NCI-H2171 (cell line): ENCODE results near the gene REV3L.

ENCODE experiments used
- DNase-seq: peaks from one replicate; lab custom pipeline; 2025; lab: John Stamatoyannopoulos, UW

The REV3L gene

DNA sequence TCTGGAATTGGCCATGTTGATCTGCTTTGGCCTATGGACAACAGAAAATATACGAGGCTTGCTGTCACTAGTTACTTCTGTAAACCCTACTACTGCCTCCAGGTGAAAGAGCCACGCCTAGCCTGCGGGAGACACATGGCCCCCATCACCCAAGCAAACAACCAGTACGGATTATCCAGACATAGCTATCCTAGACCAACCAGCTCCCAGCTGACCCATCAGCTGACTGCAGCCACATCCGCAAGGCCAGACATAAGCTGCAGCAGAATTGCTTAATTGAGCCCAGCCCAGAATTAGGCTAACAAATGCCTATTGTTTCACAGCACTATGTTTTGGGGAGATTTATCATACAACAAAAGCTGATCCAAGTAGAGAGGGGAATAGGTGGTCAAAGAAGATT lies 13.5 kb downstream of the REV3L start:
- DNase-seq, result no peak

DNA sequence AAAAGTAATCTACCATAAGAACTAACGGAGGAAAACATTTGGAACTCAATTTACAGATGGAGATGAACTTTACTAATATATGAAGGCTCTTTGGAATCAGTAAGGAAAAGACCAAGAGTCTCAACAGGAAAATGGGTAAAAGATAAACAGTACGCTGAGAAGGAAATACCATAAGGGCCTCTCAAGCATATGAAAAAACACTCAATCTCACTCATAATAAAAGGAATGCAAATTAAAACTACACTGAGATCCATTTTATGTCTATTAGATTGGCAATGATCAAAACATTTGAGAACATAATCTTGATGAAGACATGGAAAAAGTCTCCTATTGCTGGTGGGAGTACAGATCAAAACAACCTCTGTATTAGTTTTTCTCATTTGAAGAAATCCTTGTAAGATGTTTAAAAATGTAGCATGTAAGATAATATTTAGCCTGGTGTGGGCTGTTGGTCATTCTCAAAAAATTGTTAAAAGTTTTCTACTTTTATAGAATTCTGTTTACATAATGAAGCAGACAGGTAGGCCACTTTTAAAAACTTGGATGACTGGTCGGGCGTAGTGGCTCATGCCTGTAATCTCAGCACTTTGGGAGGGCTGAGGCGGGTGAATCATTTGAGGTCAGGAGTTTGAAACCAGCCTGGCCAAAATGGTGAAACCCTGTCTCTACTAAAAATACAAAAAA lies 14.5 kb downstream of the REV3L start:
- no peak for DNase-seq

DNA sequence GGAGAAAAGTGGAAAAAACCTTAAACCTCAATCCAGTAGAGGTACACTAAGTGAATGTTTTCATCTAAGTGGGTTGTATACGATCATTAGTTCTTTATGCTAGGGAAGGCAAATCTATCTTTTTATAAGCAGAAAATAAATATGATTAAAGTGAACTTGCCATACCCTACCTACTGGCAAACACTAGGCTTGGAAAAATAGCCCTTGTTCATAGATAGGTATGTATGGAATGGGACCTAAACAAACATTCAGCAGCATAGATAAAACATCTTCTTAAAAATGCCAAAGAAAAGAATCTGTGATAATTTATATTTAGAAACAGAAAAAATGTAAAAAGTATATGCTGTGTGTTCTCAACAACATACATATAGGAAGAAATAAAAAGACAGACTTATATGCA lies 18.8 kb downstream of the REV3L start:
- DNase-seq, result no peak

DNA sequence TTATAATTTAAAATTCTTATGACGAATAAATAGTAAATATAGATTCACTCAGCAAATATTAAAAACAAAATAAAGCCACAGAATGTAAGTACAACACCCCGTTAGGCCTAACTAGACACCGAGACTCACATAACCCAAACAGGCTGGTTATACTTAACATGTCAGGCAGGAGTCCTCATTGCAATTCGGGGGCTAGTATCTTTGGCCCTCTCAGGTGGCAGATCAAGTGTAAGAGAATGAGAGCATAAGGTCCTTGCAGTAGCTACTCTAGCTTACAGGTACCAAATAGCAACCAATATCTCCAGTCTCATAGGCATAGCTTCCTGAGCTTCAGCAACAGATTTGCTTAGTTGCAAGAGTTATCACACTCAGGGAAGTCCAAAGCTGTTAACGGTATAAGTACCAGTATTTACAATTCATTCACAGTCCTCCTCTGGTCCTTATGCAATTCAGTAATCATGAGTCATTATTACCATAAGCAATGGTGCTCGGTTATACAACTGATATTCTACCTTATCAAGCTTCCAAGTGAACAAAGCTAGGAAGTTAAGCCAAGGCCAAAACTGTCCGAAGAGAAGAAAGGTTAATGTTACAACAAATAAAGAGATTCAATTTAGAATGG lies 20.1 kb downstream of the REV3L start:
- DNase-seq, result no peak

DNA sequence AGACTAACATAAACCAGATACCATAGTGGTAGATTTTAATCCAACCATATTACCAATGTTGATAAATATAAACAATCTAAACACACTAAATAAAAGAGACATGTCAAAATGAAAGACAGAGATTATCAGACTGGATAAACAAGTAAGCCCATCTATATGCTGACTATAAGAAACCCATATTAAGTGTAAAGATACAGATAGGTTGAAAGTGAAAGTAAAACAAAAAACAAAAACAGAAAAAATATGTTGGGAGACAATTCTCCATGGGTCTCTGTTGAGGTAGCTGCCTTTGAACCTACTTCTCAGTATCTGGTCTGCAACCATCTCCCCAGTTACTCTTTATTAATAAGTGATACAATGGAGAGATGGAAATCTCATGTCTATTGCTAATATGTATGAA lies 21.2 kb downstream of the REV3L start:
- no peak for DNase-seq

DNA sequence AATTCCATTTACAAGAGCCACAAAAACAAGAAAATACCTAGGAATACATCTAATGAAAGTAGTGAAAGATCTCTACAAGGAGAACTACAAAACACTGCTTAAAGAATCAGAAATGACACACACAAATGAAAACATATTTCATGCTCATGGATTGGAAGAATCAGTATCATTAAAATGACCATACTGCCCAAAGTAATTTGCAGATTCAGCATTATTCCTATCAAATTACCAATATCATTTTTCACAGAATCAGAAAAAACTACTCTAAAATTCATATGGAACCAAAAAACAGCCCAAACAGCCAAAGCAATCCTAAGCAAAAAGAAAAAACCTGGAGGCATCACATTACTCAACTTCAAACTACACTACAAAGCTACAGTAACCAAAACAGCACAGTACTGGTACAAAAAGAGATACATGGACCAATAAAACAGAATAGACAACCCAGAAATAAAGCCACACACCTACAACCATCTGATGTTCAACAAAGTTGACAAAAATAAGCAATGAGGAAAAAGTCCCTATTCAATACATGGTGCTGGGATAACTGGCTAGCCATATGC lies 24.3 kb downstream of the REV3L start:
- no peak for DNase-seq

DNA sequence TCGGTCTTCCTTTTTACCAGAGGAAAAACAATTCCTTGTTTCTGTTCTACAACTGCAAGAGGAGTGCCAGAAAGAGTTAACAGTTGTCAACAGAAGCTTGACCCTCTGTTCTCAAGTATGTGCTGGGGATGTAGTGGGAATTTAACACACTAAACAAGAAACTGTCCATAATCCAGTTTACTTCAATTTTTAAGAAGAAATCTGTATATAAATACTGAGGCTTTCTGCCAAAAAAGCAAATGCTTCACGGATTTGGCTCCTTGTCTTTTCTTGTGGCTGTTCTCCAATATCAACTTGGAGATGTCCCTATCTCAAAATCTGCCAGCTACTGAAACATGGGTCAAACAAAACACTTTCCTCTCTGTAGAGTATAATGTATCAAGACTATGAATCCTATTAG lies 26.8 kb downstream of the REV3L start:
- no peak for DNase-seq

DNA sequence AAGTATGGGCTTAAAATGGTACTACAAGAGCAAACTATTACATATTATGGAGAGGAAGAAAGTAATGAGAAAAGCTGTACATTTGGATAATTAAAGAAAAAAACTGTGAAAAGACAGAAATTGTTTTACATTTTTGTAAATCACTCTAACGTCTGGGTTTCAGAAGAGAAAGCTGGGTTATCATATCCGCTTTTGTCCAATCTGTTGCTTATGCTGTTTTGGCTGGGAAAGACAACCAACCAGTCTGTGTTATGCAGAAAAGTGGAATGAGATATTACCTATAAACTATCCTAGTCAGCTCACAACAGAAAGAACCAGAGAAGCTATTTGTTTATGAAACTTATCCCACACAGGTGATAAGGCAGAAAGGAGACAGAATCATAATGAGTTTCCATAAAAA lies 32.4 kb downstream of the REV3L start:
- DNase-seq, result no peak

DNA sequence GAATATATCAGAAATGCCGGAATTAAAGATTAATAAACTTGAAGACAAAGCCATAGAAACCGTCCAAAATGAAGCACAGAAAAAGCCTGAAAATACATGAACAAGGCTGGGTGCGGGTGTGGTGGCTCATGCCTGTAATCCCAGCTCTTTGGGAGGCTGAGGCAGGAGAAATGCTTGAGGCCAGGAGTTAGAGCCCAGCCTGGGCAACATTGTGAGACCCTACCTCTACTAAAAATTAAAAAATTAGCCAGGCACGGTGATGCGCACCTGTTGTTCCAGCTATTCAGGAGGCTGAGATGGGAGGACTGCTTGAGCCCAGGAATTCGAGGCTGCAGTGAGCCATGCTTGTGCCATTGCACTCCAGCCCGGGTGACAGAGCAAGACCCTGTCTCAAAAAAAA lies 32.9 kb downstream of the REV3L start:
- DNase-seq, result no peak

DNA sequence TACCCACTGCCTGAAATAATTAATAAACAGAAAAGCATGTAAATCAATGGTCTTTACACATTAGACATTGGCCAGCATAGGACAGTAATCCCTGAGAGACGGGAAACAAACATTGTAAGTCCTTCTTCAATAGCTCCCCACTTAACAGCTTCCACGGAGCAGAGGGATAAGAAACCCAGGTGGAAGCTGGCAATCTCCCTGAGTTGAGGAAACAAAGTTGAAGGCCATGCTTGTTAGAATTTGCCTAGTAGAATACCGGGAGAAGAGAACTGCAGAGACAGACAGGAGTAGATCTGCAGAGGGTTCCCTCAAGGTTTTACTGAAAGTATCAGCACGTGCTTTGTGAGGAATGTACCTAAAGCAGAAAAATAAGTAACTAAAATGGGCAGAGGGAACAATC lies 33.9 kb downstream of the REV3L start:
- DNase-seq, result no peak

DNA sequence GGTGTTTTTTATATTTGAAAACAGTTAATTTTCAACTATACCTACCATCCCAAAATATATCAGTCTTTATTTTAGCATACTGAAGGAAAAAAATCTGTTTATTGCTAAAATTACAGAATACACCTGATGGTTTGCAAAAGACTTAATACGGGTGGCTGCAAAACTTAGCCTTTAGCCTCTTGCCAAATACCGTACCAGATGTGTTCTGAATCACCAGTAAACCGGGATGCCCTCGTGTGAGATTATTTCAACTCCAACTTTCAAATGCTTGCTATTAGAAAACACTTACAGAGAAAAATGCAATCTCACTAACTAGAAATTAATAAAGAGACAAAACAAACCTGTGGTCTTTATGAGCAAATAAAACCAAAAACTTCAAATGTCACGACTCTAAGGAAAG lies 36.0 kb downstream of the REV3L start:
- no peak for DNase-seq

DNA sequence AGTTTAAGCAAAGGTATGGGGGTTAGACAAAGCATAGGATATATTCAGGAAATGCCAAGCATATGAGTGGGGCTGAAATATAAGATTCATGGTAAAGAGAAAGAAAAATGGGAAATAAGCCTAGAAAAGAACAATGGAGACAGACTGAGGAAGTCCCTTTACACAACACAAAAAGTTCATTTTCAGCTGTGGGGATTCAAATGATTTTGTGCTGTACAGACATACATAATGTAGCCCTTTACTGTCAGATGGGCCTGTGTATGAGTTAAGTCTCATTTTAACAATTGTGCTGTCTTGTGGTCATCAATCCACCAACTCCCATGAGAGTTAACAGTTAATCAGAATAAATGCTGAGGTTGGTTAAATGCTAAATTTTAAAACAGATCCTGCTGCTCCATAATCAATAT lies 37.2 kb downstream of the REV3L start:
- no peak for DNase-seq

DNA sequence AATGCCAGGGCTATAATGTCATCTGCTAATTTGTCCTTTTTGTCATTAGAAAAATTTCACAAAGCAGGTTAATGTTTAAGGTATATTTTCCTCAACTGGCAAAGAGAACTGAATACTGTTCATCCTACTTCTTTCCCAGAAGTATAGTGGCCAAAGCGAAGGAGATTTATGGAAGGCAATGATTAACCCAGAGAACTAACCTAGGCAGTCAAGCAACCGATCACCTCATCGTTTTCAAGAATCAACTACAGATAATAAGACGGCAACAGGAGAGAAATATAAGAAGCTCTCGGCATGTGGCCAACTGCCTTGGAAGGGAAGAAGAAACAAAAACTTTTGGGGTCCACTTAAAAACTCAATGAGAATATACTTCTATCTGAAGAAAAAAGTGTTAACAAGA lies 38.2 kb downstream of the REV3L start:
- no peak for DNase-seq

DNA sequence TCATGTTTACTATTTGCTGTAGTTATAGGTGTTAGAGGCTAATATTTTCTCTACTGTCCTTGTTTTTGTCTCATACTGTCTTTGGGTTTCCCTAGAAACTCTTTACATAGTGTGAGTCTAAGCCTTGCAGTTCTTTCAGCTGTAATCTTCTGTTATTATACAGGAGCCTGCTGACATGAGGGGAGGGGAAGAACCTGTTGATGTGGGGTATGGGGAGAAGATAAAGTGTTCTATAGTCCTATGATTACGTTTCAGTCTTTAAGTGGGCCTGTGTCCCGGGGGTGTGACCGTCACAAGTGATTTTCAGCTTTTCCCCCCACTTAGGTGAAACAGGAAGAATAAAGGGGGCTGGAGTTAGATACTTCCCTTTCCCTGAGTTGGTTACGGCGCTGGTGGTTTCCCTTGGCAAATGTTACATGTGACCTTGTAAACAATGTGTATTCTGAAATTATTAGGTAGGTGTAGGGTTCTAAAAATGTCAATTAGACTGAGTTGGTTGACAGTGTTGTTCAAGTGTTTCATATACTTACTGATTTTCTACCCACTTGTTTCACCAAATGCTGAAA lies 41.3 kb downstream of the REV3L start:
- no peak for DNase-seq

DNA sequence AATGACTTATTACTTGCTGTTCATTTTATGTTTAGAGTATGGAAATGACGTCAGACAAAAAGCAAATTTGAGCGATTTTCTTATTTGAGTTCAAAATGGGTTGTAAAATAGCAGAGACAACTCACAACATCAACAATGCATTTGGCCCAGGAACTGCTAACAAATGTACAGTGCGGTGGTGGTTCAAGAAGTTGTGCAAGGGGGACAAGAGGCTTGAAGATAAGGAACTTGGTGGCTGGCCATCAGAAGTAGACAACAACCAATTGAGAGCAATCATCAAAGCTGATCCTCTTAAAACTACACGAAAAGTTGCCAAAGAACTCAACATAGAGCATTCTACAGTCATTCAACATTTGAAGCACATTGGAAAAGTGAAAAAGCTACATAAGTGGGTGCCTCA lies 43.8 kb downstream of the REV3L start:
- DNase-seq, result no peak

DNA sequence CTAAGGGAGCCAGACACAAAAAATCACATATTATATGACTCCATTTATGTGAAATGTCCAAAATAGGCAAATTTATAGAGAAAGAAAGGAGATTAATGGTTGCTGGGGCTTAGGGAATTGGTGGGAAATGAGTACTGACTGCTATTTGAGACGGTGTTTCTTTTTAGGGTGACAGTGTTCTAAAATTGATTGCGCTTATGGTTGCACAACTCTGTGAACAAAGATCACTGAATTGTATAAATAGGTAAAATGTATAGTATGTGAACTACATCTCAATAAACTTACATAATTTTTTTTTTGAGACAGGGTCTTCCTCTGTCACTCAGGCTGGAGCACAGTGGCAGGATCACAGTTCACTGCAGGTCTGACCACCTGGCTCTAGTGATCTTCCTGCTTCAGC lies 45.4 kb downstream of the REV3L start:
- no peak for DNase-seq

DNA sequence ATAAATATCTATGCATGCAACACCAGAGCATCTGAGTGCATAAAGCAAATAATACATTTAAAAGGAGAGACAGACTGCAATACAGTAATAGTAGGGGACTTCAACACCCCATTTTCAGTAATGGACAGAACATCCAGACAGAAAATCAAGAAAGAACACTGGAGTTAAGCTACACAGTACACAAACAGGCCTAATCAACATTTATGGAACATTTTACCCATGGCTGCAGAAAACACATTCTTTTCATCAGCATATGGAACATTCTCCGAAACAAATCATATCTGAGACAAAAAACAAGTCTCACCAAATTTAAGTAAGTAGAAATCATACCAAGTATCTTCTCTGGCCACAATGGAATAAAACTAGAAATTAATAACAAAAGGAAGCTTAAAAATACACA lies 50.5 kb downstream of the REV3L start:
- DNase-seq, result no peak

DNA sequence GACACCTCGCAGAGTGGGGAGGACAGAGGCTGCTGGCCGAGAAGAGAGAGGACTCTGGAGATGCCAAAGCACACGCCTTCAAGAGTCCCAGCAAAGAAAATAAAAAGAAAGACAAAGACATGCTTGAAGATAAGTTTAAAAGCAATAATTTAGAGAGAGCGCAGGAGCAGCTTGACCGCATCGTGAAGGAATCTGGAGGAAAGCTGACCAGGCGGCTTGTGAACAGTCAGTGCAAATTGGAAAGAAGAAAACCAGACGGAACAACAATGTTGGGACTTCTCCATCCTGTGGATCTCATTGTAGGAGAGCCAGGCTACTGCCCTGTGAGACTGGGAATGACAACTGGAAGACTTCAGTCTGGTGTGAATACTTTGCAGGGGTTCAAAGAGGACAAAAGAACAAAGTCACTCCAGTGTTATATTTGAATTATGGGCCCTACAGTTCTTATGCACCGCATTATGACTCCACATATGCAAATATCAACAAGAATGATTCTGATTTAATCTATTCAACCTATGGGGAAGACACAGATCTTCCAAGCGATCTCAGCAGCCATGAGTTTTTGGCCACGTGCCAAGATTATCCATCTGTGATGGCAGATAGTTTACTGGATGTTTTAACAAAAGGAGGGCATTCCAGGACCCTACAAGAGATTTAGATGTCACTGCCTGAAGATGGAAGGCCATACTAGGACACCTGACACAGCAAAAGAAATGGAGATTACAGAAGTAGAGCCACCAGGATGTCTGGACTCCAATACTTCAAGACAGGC lies 52.2 kb downstream of the REV3L start:
- DNase-seq, result no peak

DNA sequence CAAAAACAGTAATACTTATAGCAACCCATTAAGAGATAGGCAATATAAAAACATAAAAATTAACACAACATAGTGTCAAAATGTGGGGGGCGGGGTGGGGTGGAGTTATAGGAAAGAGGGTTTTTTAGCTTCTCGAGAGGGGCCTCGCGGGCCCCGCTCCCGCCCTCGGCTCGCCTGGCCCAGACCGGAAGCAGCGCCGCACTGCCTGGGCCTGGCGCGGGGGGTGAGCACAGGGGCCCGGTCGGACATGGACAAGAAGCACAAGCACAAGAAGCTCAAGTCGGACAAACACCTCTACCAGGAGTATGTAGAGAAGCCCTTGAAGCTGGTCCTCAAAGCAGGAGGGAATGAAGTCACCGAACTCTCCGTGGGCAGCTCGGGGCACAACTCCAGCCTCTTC lies 53.4 kb downstream of the REV3L start:
- DNase-seq, result no peak

DNA sequence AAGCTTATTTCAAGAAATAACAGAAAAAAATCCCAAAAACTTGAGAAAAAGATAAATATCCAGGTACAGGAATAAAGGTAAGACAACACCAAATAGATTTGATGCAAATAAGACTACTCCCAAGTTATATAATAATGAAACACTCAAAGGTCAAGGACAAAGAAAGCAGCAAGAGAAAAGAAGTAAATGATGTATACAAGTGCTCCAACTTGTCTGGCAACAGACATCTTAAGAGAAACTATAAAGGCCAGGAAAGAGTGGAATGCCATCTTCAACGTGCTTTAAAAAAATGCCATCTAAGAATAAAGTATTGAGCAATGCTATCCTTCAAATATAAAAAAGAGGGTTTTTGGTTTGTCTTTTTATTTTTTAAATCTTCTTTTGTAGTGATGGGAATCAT lies 54.2 kb downstream of the REV3L start:
- DNase-seq, result no peak

DNA sequence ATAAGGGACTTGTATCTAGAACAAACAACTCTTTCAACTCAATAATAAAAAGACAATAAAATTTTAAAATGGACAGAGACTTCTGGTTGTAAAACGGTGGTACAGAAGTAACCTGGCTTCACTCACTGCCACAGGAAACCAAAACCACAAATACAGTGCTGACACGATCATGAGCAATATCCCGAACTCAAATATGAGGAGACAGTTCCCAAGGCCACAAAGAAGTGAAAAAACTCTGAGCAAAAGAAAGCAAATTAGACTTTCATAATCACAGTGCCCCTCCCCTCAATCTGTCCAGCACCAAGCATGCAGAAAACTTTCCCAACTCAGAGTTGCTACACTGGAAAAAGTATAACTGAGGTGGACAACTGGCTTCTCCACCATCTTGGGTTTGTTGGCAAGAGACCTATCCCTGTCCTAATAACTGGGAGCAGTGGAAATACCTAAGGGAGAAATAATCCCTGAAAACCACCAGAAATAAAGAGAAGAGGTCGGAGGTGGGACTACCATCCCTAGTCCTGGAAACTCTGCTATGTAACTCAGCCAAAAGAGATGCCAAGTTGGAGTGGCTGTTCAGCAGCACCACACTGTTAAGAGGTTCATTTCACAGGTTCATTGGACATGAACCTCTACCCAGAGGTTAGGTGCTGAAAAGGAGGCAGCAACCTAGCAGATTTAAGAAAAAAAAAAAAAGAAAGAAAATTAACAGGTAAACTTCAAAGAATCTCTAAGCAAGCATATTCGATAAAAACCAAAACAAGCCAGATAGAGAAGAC lies 55.5 kb downstream of the REV3L start:
- DNase-seq, result no peak
